ENCODE data around the gene DGKE. TPM values are rescaled to one million over a fixed set of nuclear protein-coding genes. Genes with fewer than 3 reads are reported as not detected.
A peak's percentile ranks its signal among the peaks of the same experiment; 100 is the strongest.

DGKE gene
- total and polyA plus RNA-seq, 2 of the 13 experiments (the other 11 are each of a cell fraction or from before 2014, with no cell fraction given), result 3.2 to 5.3 TPM

DNA sequence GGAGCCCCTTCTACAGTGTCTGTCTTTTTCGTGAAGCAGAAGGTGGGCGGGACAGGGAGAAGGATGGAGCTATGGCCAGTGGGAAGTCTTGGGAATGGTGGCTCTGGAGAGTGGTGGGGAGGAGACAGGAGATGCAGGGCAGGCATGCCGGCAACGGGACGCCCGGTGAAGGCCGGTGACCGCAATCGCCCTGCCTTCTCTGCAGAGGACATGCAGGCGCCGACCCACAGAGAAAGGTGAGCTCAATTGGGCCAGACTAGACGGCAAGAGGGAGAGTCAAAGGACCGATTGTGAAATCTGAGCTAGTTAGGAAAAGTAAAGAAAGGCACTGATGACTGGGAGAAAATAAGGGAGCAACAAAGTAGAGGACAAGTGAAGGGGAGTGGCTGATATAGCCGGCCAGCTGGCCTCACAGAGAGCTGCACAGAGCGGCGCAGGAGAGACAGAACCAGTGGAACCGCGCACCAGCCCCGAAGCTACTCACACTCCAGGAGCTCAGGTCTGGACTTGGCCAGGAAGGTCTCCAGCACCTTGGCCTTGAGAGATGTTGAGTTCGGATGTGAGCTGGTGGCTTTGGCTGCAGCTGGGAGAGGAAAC, 61.0 kb downstream of the DGKE start:
- ChIA-PET CTCF (ENCODE audit: low intra/inter-chr PET ratio, low total read pairs) (no interaction called here), POLR2A (interaction anchor here (2.4 kb wide), 1 partner anchor 19 kb away, joined by 11 read pairs; the partner anchor contains the start of gene TRIM25)
- no peaks in the 10 kb centered on the region for H3K27me3 ChIP-seq (ENCODE audit: control insufficient read depth in 1 of 2, insufficient read depth in 2 of 2, low read length in 2 of 2)
- 93% methylated on average over 20 of the region's 20 CpGs for WGBS (ENCODE audit: low lambda C conversion rate)
- no peak overlapping the region for H3K4me3 ChIP-seq (replicated peaks in 1 of 3; ENCODE audit: insufficient read depth in 1 of 3, low read depth in 2 of 3, low read length in 3 of 3)
- FAIRE-seq (no peak), DNase-seq (ENCODE audit: low spot score) (no peak), ATAC-seq (no peak)
- no peak overlapping the region for H3K27ac ChIP-seq (ENCODE audit: extremely low read length, insufficient read depth, low read length)
- no peaks in the 10 kb centered on the region; the same call in 1 of the 2 replicates for H4K20me1 ChIP-seq (ENCODE audit: insufficient read depth, low read length)
- H3K9ac ChIP-seq (ENCODE audit: insufficient read depth, low read depth, low read length), result no peak overlapping the region
- no peaks in the 10 kb centered on the region for H3K9me3 ChIP-seq (ENCODE audit: low read length)
- no peak overlapping the region for H3K4me2 ChIP-seq (ENCODE audit: low read depth, low read length)
- no peaks in the 10 kb centered on the region for H3K79me2 ChIP-seq (ENCODE audit: insufficient read depth, low read length)
- in situ Hi-C loops (cut with HindIII; ENCODE audit: extremely low pct_ligation_motif_present, low pct_unique_long_range_greater_than_20kb) (no loop called here), intact Hi-C loops (cut with micrococcal nuclease; ENCODE audit: unreplicated experiment) (loop anchor here (10.0 kb wide), 1 partner anchor 50 kb away; no protein-coding TSS in a partner anchor)
- no peaks in the 10 kb centered on the region for H3K4me1 ChIP-seq (ENCODE audit: insufficient read depth, low read length)
- 0 out of 2 replicates have a peak, but pooled peaks have one; percentile 20 for TF ChIP-seq MTA1 (CRISPR knock-in tag; IDR thresholded peaks at IDR 0.05; ENCODE audit: borderline replicate concordance)
- TF ChIP-seq, protein P1, sequence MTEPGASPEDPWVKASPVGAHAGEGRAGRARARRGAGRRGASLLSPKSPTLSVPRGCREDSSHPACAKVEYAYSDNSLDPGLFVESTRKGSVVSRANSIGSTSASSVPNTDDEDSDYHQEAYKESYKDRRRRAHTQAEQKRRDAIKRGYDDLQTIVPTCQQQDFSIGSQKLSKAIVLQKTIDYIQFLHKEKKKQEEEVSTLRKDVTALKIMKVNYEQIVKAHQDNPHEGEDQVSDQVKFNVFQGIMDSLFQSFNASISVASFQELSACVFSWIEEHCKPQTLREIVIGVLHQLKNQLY (CRISPR knock-in tag; IDR thresholded peaks at IDR 0.05), result no peak
- TF ChIP-seq NFIC (IDR thresholded peaks at IDR 0.05; ENCODE audit: low read length), result no peak
- peak; percentile 6; the same call in 1 of the 2 replicates for TF ChIP-seq CEBPB (IDR thresholded peaks at IDR 0.05; ENCODE audit: borderline replicate concordance, low read depth, low read length)
- no peak for TF ChIP-seq ZNF674 (CRISPR knock-in tag; IDR thresholded peaks at IDR 0.05; ENCODE audit: low read depth)
- BruUV-seq (replicated peaks), result no TSS peak
- no peak overlapping the region for H2AFZ ChIP-seq (ENCODE audit: low read length)
- peaks cover 44 to 93% of the 10 kb centered on the region in 2 experiments for H3K36me3 ChIP-seq (replicated peaks in 1 of 2; ENCODE audit: control insufficient read depth in 1 of 2, insufficient read depth in 2 of 2, low read length in 2 of 2)

DNA sequence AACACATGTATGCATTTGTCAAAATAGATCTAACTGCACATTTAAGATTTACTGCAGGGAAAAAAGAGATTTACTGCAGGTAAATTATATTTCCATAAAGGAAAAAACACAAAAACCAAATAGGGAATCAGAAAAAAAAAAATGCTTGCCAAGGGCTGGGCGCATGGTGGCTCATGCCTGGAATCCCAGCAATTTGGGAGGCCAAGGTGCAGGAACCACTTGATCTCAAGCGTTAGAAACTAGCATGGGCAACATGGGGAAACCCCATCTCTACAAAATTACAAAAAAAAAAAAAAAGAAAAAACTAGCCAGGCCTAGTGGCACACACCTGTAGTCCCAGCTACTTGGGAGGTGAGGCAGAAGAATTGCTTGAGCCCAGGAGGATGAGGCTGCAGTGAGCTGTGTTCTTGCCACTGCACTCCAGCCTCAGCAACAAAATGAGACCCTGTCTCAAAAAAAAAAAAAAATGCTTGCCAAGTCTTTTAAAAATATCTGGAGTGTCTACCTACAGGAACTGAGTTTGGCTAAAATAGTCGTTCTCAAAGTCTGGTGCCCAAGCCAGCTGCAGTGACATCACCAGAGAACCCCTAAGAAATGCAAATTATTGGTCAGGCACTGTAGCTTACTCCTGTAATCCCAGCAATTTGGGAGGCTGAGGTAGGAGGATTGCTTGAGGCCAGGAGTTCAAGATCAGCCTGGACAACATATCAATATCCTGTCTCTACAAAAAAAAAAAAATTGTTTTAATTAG, 62.4 kb downstream of the DGKE start:
- ChIA-PET POLR2A (interaction anchor here (1.0 kb wide), 1 partner anchor 18 kb away, joined by 5 read pairs; the partner anchor contains the start of gene TRIM25), CTCF (ENCODE audit: low intra/inter-chr PET ratio, low total read pairs) (no interaction called here)
- DNase-seq (ENCODE audit: low spot score) (no peak), FAIRE-seq (no peak), ATAC-seq (no peak)
- no TSS peak for BruUV-seq (replicated peaks)
- Histone ChIP-seq H3K79me2 (ENCODE audit: insufficient read depth, low read length) (no peaks in the 10 kb centered on the region), H3K36me3 (replicated peaks in 1 of 2; ENCODE audit: control insufficient read depth in 1 of 2, insufficient read depth in 2 of 2, low read length in 2 of 2) (peaks cover 53 to 94% of the 10 kb centered on the region in 2 experiments), H3K4me2 (ENCODE audit: low read depth, low read length) (no peak overlapping the region), H3K9me3 (ENCODE audit: low read length) (no peaks in the 10 kb centered on the region), H3K9ac (ENCODE audit: insufficient read depth, low read depth, low read length) (no peak overlapping the region), H4K20me1 (ENCODE audit: insufficient read depth, low read length) (peaks cover 3% of the 10 kb centered on the region), H3K4me3 (replicated peaks in 1 of 3; ENCODE audit: insufficient read depth in 1 of 3, low read depth in 2 of 3, low read length in 3 of 3) (no peak overlapping the region), H3K27ac (ENCODE audit: extremely low read length, insufficient read depth, low read length) (no peak overlapping the region), H3K4me1 (ENCODE audit: insufficient read depth, low read length) (peaks cover under 1% of the 10 kb centered on the region), H2AFZ (ENCODE audit: low read length) (no peak overlapping the region), H3K27me3 (ENCODE audit: control insufficient read depth in 1 of 2, insufficient read depth in 2 of 2, low read length in 2 of 2) (no peaks in the 10 kb centered on the region)
- in situ Hi-C loops (cut with HindIII; ENCODE audit: extremely low pct_ligation_motif_present, low pct_unique_long_range_greater_than_20kb) (no loop called here), intact Hi-C loops (cut with micrococcal nuclease; ENCODE audit: unreplicated experiment) (loop anchor here (10.0 kb wide), 1 partner anchor 48 kb away; no protein-coding TSS in a partner anchor)
- WGBS (ENCODE audit: low lambda C conversion rate), result 98% methylated on average over 3 of the region's 3 CpGs
- TF ChIP-seq ZNF562 (CRISPR knock-in tag; IDR thresholded peaks at IDR 0.05; ENCODE audit: borderline replicate concordance) (no peak), RFX5 (IDR thresholded peaks at IDR 0.05; ENCODE audit: low read depth, low read length) (no peak), ZNF350 (CRISPR knock-in tag; IDR thresholded peaks at IDR 0.05; ENCODE audit: borderline replicate concordance, low read depth) (no peak), MEIS2 (CRISPR knock-in tag; IDR thresholded peaks at IDR 0.05) (no peak), ZFP90 (CRISPR knock-in tag; IDR thresholded peaks at IDR 0.05; ENCODE audit: borderline replicate concordance) (no peak), NR2F2 (IDR thresholded peaks at IDR 0.05; ENCODE audit: borderline replicate concordance, low read depth) (no peak), ZNF550 (CRISPR knock-in tag; IDR thresholded peaks at IDR 0.05; ENCODE audit: borderline replicate concordance) (no peak), EZH2 (conservative IDR thresholded peaks at IDR 0.05; ENCODE audit: low read depth, low read length) (no peak), PRPF4 (IDR thresholded peaks at IDR 0.05; ENCODE audit: low read depth, low read length, poor library complexity, severe bottlenecking) (no peak)
- TF ChIP-seq, protein P2, sequence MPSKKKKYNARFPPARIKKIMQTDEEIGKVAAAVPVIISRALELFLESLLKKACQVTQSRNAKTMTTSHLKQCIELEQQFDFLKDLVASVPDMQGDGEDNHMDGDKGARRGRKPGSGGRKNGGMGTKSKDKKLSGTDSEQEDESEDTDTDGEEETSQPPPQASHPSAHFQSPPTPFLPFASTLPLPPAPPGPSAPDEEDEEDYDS (CRISPR knock-in tag; IDR thresholded peaks at IDR 0.05), result no peak
- TF ChIP-seq, protein P3, sequence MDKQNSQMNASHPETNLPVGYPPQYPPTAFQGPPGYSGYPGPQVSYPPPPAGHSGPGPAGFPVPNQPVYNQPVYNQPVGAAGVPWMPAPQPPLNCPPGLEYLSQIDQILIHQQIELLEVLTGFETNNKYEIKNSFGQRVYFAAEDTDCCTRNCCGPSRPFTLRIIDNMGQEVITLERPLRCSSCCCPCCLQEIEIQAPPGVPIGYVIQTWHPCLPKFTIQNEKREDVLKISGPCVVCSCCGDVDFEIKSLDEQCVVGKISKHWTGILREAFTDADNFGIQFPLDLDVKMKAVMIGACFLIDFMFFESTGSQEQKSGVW (CRISPR knock-in tag; IDR thresholded peaks at IDR 0.05; ENCODE audit: borderline replicate concordance), result no peak

Measured in HepG2 (cell line).